CD4-positive, alpha-beta T cell treated with Interleukin-15 for 1 hour (primary cell): ENCODE results near the gene CWH43.
"Not testable (repeated sequence)": the region's sequence is repeated elsewhere in the genome, so short reads cannot be mapped to it uniquely, and the experiment has no call there.

Source experiments
- DNase-seq: peaks from one replicate; pipeline ENCODE4 v3.0.0-alpha.2; 2020

The CWH43 gene

GRCh38 chr4:48979914-48980579, 6.0 kb upstream of the CWH43 start:
- DNase-seq: no peak

GRCh38 chr4:48984005-48984404, 2.1 kb upstream of the CWH43 start:
- not testable (repeated sequence) for DNase-seq

GRCh38 chr4:48985602-48985975, 486 bp upstream of the CWH43 start:
- DNase-seq: no peak

GRCh38 chr4:48986654-48987164, 634 bp downstream of the CWH43 start:
- no peak for DNase-seq

GRCh38 chr4:48989461-48990203, 3.6 kb downstream of the CWH43 start:
- no peak for DNase-seq

- no peak for DNase-seq
Observed at GRCh38 chr4:48991357-48991756, 5.3 kb downstream of the CWH43 start.

- no peak for DNase-seq
Observed at GRCh38 chr4:48997962-48998361, 11.9 kb downstream of the CWH43 start.

- no peak for DNase-seq
Observed at GRCh38 chr4:48998440-48998839, 12.4 kb downstream of the CWH43 start.

- no peak for DNase-seq
Observed at GRCh38 chr4:49000806-49001205, 14.7 kb downstream of the CWH43 start.

GRCh38 chr4:49002931-49003330, 16.9 kb downstream of the CWH43 start:
- DNase-seq: no peak

GRCh38 chr4:49018718-49019295, 32.7 kb downstream of the CWH43 start:
- DNase-seq: no peak

GRCh38 chr4:49032440-49033161, 46.5 kb downstream of the CWH43 start:
- no peak for DNase-seq

GRCh38 chr4:49036528-49036927, 50.5 kb downstream of the CWH43 start:
- no peak for DNase-seq

- DNase-seq: no peak
Observed at GRCh38 chr4:49044270-49044669, 58.2 kb downstream of the CWH43 start.

- no peak for DNase-seq
Observed at GRCh38 chr4:49058306-49058705, 72.2 kb downstream of the CWH43 start.

GRCh38 chr4:49063670-49064069, 77.6 kb downstream of the CWH43 start:
- no peak for DNase-seq

- not testable (repeated sequence) for DNase-seq
Observed at GRCh38 chr4:49072196-49072595, 86.1 kb downstream of the CWH43 start.

GRCh38 chr4:49091883-49092282, 105.8 kb downstream of the CWH43 start:
- DNase-seq: not testable (repeated sequence)

- not testable (repeated sequence) for DNase-seq
Observed at GRCh38 chr4:49092608-49093135, 106.6 kb downstream of the CWH43 start.

GRCh38 chr4:49096215-49096614, 110.1 kb downstream of the CWH43 start:
- DNase-seq: not testable (repeated sequence)

- DNase-seq: not testable (repeated sequence)
Observed at GRCh38 chr4:49096627-49097026, 110.6 kb downstream of the CWH43 start.

- DNase-seq: not testable (repeated sequence)
Observed at GRCh38 chr4:49097071-49097470, 111.0 kb downstream of the CWH43 start.

- not testable (repeated sequence) for DNase-seq
Observed at GRCh38 chr4:49097505-49097904, 111.4 kb downstream of the CWH43 start.
